WTC11 (cell line): Measurements from ENCODE around the gene MAML3. TPM values are rescaled to one million over a fixed set of nuclear protein-coding genes. Genes with fewer than 3 reads are reported as not detected.

Experiments
- ATAC-seq: fragments of 200-7000 bp; cut with Tn5 transposase; 2 replicates; pipeline ENCODE4 v1.10.0; 2021; ENCODE audit warnings: mild to moderate bottlenecking, moderate library complexity
- CTCF ChIA-PET: fragments of 300-600 bp; sonication (Branson Sonifier 250); formaldehyde crosslinking; loops from one replicate; lab custom pipeline; 2021; ENCODE audit warnings: antibody characterized with exemption; lab: Charles Lee
- POLR2A ChIA-PET: fragments of 350-600 bp; sonication (Branson Sonifier 250); formaldehyde crosslinking; loops from one replicate; lab custom pipeline; 2021; ENCODE audit warnings: antibody characterized with exemption; lab: Charles Lee
- DNase-seq: peaks from one replicate; pipeline ENCODE4 v3.0.0; 2021; ENCODE audit warnings: low spot score
- H3K27ac Mint-ChIP-seq: 2 replicates; pipeline ENCODE4 v1.8.0; 2021; ENCODE audit warnings: mixed read lengths
- H3K27me3 Mint-ChIP-seq: 2 replicates; pipeline ENCODE4 v1.8.0; 2021; ENCODE audit warnings: low read depth, mild to moderate bottlenecking, moderate library complexity, mixed read lengths
- H3K36me3 Mint-ChIP-seq: 2 replicates; pipeline ENCODE4 v1.8.0; 2021; ENCODE audit warnings: mixed read lengths
- H3K4me1 Mint-ChIP-seq: 2 replicates; pipeline ENCODE4 v1.8.0; 2022; ENCODE audit warnings: mixed read lengths
- H3K4me3 Mint-ChIP-seq: 2 replicates; pipeline ENCODE4 v1.8.0; 2021; ENCODE audit warnings: mild to moderate bottlenecking, moderate library complexity, mixed read lengths
- H3K9me3 Mint-ChIP-seq: 2 replicates; pipeline ENCODE4 v1.8.0; 2021; ENCODE audit warnings: mixed read lengths
- CREB1 ChIP-seq: sonication (generic); formaldehyde crosslinking; IDR thresholded peaks from 2 replicates; pipeline ENCODE4 v1.8.0; 2023; ENCODE audit warnings: mild to moderate bottlenecking, missing genetic modification reagents
- ESRRA ChIP-seq: sonication (generic); formaldehyde crosslinking; IDR thresholded peaks from 2 replicates; pipeline ENCODE4 v1.8.1; 2022; ENCODE audit warnings: mild to moderate bottlenecking, missing genetic modification reagents, borderline replicate concordance
- FOXK1 ChIP-seq: sonication (generic); formaldehyde crosslinking; IDR thresholded peaks from 2 replicates; pipeline ENCODE4 v1.8.0; 2022; ENCODE audit warnings: mild to moderate bottlenecking, moderate library complexity, missing genetic modification reagents
- FOXP1 ChIP-seq: sonication (generic); formaldehyde crosslinking; IDR thresholded peaks from 2 replicates; pipeline ENCODE4 v1.8.0; 2022; ENCODE audit warnings: missing genetic modification reagents, mild to moderate bottlenecking, moderate library complexity, borderline replicate concordance
- GRHL2 ChIP-seq: fragments of 250-450 bp; sonication (Bioruptor Pico); IDR thresholded peaks from 2 replicates; pipeline ENCODE4 v1.8.0; 2022; ENCODE audit warnings: mild to moderate bottlenecking, moderate library complexity; ENCODE audit not compliant: insufficient replicate concordance, severe bottlenecking
- HMGA2 ChIP-seq: fragments of 250-450 bp; sonication (Bioruptor Pico); IDR thresholded peaks from 2 replicates; pipeline ENCODE4 v1.4.0; 2021; ENCODE audit warnings: mild to moderate bottlenecking, moderate library complexity
- TCF7 ChIP-seq: sonication (generic); formaldehyde crosslinking; IDR thresholded peaks from 2 replicates; pipeline ENCODE4 v1.8.0; 2022; ENCODE audit warnings: mild to moderate bottlenecking, low read depth, missing genetic modification reagents, moderate library complexity
- TEAD4 ChIP-seq: sonication (generic); formaldehyde crosslinking; IDR thresholded peaks from 2 replicates; pipeline ENCODE4 v1.8.0; 2022; ENCODE audit warnings: mild to moderate bottlenecking, missing genetic modification reagents
- TP53 ChIP-seq: sonication (generic); formaldehyde crosslinking; IDR thresholded peaks from 2 replicates; pipeline ENCODE4 v1.8.1; 2023; ENCODE audit warnings: mild to moderate bottlenecking, missing genetic modification reagents
- ZBTB21 ChIP-seq: sonication (generic); formaldehyde crosslinking; IDR thresholded peaks from 2 replicates; pipeline ENCODE4 v1.8.1; 2023; ENCODE audit warnings: mild to moderate bottlenecking, missing genetic modification reagents, borderline replicate concordance
- ZNF121 ChIP-seq: sonication (generic); formaldehyde crosslinking; IDR thresholded peaks from 2 replicates; pipeline ENCODE4 v1.8.0; 2023; ENCODE audit warnings: missing genetic modification reagents
- ZNF263 ChIP-seq: sonication (generic); formaldehyde crosslinking; IDR thresholded peaks from 2 replicates; pipeline ENCODE4 v1.8.1; 2022; ENCODE audit warnings: low read depth, mild to moderate bottlenecking, moderate library complexity, missing genetic modification reagents
- ZNF671 ChIP-seq: fragments of 250-450 bp; sonication (Bioruptor Pico); IDR thresholded peaks from 2 replicates; pipeline ENCODE4 v1.8.0; 2021; ENCODE audit warnings: mild to moderate bottlenecking
- total RNA-seq: library from RNA; stranded (reverse); gene quantifications from 3 replicates; pipeline ENCODE4 v1.2.3, GENCODE V29; 2021
- TF ChIP-seq, protein P1 (sequence below): sonication (generic); formaldehyde crosslinking; IDR thresholded peaks from 2 replicates; pipeline ENCODE4 v1.8.0; 2023; ENCODE audit warnings: mild to moderate bottlenecking, missing genetic modification reagents
- TF ChIP-seq, protein P2 (sequence below): sonication (generic); formaldehyde crosslinking; IDR thresholded peaks from 2 replicates; pipeline ENCODE4 v1.8.1; 2022; ENCODE audit warnings: mild to moderate bottlenecking, moderate library complexity, missing genetic modification reagents
- TF ChIP-seq, protein P3 (sequence below): sonication (generic); formaldehyde crosslinking; IDR thresholded peaks from 2 replicates; pipeline ENCODE4 v1.8.0; 2022; ENCODE audit warnings: mild to moderate bottlenecking, missing genetic modification reagents

The MAML3 gene
- total RNA-seq, 1 experiment from 2014 or later: 7.4 TPM

DNA sequence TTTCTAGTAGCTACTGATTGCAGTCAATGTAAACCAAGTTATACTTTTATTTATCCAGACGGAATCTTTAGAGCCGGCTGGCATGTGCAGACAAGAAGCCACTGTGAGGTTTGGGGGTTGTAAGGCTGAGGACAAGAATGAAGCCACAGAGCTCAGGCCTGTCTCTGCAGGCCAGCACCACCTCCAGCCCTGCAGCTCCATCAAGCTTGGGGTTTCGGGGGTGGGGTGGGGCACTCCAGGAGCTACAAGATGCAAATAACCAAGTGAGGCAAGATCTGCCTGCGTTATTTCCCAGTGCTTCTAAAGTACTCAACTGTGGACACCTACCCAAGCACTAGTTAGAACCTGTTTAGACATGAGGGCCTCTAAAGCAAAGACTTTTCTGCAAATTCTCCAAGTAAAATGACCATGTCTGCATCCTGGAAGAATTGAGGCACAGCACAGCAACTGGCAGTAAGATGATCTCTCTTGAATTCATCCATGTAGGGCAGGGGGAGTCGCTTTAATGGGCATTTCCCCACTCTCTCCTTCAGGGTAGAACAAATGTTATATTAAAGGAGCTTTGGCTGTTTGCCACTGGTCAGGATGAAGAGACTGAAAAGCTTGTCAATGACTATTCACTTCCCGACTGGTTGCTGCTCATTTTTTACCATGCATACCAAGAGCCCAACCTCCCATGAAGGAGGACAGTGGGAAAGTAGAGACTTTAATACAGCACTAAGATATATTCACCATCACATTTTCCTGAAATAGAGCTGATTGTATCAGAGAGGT, 265.8 kb downstream of the MAML3 start:
- H3K4me3 Mint-ChIP-seq: no peak overlapping the region
- no peak for TF ChIP-seq TP53 (CRISPR knock-in tag)
- no peak for TF ChIP-seq ZBTB21 (CRISPR knock-in tag)
- no peak for TF ChIP-seq TCF7 (CRISPR knock-in tag)
- TF ChIP-seq, protein P1, sequence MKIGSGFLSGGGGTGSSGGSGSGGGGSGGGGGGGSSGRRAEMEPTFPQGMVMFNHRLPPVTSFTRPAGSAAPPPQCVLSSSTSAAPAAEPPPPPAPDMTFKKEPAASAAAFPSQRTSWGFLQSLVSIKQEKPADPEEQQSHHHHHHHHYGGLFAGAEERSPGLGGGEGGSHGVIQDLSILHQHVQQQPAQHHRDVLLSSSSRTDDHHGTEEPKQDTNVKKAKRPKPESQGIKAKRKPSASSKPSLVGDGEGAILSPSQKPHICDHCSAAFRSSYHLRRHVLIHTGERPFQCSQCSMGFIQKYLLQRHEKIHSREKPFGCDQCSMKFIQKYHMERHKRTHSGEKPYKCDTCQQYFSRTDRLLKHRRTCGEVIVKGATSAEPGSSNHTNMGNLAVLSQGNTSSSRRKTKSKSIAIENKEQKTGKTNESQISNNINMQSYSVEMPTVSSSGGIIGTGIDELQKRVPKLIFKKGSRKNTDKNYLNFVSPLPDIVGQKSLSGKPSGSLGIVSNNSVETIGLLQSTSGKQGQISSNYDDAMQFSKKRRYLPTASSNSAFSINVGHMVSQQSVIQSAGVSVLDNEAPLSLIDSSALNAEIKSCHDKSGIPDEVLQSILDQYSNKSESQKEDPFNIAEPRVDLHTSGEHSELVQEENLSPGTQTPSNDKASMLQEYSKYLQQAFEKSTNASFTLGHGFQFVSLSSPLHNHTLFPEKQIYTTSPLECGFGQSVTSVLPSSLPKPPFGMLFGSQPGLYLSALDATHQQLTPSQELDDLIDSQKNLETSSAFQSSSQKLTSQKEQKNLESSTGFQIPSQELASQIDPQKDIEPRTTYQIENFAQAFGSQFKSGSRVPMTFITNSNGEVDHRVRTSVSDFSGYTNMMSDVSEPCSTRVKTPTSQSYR (CRISPR knock-in tag): no peak
- no peak for TF ChIP-seq HMGA2 (CRISPR knock-in tag)
- TF ChIP-seq FOXK1: no peak
- TF ChIP-seq, protein P2, sequence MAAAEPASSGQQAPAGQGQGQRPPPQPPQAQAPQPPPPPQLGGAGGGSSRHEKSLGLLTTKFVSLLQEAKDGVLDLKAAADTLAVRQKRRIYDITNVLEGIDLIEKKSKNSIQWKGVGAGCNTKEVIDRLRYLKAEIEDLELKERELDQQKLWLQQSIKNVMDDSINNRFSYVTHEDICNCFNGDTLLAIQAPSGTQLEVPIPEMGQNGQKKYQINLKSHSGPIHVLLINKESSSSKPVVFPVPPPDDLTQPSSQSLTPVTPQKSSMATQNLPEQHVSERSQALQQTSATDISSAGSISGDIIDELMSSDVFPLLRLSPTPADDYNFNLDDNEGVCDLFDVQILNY (CRISPR knock-in tag): no peak
- TF ChIP-seq, protein P3, sequence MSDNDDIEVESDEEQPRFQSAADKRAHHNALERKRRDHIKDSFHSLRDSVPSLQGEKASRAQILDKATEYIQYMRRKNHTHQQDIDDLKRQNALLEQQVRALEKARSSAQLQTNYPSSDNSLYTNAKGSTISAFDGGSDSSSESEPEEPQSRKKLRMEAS (CRISPR knock-in tag): no peak
- TF ChIP-seq GRHL2 (CRISPR knock-in tag): no peak
- H3K27ac Mint-ChIP-seq: no peak overlapping the region
- H3K27me3 Mint-ChIP-seq: no peaks in the 10 kb centered on the region
- peaks cover 19% of the 10 kb centered on the region for H3K4me1 Mint-ChIP-seq
- ChIA-PET CTCF (interaction anchor here (1.2 to 1.8 kb wide), 2 partner anchors 54 to 231 kb away, joined by 3 to 6 read pairs; no protein-coding TSS in a partner anchor), POLR2A (no interaction called here)
- DNase-seq (peak; percentile 21), ATAC-seq (peak; percentile 80)
- 0 out of 2 replicates have a peak, but pooled peaks cover 6% of the 10 kb centered on the region for H3K36me3 Mint-ChIP-seq
- H3K9me3 Mint-ChIP-seq: peaks cover 3% of the 10 kb centered on the region

DNA sequence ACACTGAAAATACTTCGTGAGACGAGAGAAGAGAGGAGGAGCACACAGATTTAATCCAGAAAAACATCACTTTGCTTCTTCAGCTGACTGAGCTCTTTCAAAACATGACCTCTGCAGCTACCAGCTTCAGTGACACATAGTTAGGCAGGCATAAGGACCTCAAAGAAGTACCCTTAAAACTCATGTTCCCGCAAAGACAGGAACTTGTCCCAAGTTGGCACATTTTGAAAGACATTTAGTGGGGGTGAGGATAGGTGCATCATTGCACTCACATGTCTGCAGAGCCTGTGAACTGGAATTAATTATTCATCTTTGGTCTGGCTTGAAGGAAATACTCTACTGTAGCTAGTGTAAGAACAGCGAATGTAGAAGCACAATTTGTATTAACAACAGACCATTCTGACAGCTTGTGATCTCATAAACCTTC, 266.6 kb downstream of the MAML3 start:
- DNase-seq: no peak
- CTCF ChIA-PET: interaction anchor here (1.8 kb wide), 1 partner anchor 230 kb away, joined by 6 read pairs; no protein-coding TSS in a partner anchor
- Mint-ChIP-seq H3K36me3 (peaks cover 8% of the 10 kb centered on the region; the same call in 1 of the 2 replicates), H3K27me3 (no peaks in the 10 kb centered on the region), H3K4me1 (peaks cover 19% of the 10 kb centered on the region)
- TF ChIP-seq CREB1 (CRISPR knock-in tag) (no peak), ESRRA (no peak), ZNF121 (CRISPR knock-in tag) (no peak), ZNF671 (CRISPR knock-in tag) (no peak)
- TF ChIP-seq, all 79 proteins: peak for 0
- H3K27ac Mint-ChIP-seq: no peak overlapping the region
- ATAC-seq: no peak
- POLR2A ChIA-PET: no interaction called here
- H3K4me3 Mint-ChIP-seq: no peak overlapping the region
- peaks cover 7% of the 10 kb centered on the region for H3K9me3 Mint-ChIP-seq

DNA sequence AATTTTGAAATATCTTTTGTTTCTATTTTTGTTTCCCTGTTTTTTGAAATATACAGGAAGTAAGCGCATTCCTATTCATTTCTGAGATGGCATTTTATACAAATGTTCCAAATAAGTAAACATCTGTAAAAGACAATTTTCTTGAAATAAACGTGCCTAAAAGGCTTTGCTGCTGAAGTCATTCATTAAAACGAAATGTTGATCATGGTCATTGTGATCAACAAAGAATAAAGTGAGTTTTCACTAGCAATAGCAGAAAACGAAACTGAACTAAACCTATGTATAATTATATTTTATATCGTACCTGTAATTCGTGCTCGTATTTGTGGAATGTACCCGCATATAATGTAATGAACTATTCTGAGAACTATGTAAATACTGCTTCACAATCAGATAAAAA, 267.2 kb downstream of the MAML3 start:
- CTCF ChIA-PET: no interaction called here
- H3K4me1 Mint-ChIP-seq: peaks cover 19% of the 10 kb centered on the region
- TF ChIP-seq FOXP1 (CRISPR knock-in tag) (no peak), TEAD4 (CRISPR knock-in tag) (no peak), ZNF263 (CRISPR knock-in tag) (no peak)

More for the DNA sequence above, 267.2 kb downstream of the MAML3 start:
- DNase-seq: no peak
- peaks cover 7% of the 10 kb centered on the region for H3K9me3 Mint-ChIP-seq
- H3K4me3 Mint-ChIP-seq: no peak overlapping the region
- no peak overlapping the region for H3K27ac Mint-ChIP-seq
- H3K27me3 Mint-ChIP-seq: no peaks in the 10 kb centered on the region
- POLR2A ChIA-PET: no interaction called here
- peaks cover 8% of the 10 kb centered on the region; the same call in 1 of the 2 replicates for H3K36me3 Mint-ChIP-seq
- no peak for ATAC-seq
